Lung (tissue), 16 donors: ENCODE data around the gene PDZK1. TPM values are rescaled to one million over a fixed set of nuclear protein-coding genes. Genes with fewer than 3 reads are reported as not detected.

ENCODE experiments used
- ATAC-seq: fragments of 200-7000 bp; cut with Tn5 transposase; one replicate; pipeline ENCODE4 v1.9.1; 2020; ENCODE audit warnings: moderate number of reproducible peaks; ENCODE audit not compliant: insufficient read depth, low FRiP score
- DNase-seq, 3 donors: peaks; one replicate each; pipeline ENCODE4 v3.0.0-alpha.2; 2013 to 2017
- H3K27ac ChIP-seq, 2 donors: one replicate each; pipeline ENCODE4 v1.5.1; 2013; ENCODE audit warnings: mild to moderate bottlenecking in 2 of 2, moderate library complexity in 2 of 2, control low read depth in 1 of 2, inconsistent platforms in 1 of 2, low read depth in 1 of 2, low read length in 1 of 2
- H3K27me3 ChIP-seq, 3 donors: one replicate each; pipeline ENCODE4 v1.5.1; 2013; ENCODE audit warnings: low read length in 2 of 3; ENCODE audit not compliant: control insufficient read depth in 3 of 3, insufficient read depth in 3 of 3
- H3K36me3 ChIP-seq, 4 donors: one replicate each; pipeline ENCODE4 v1.5.1; 2013; ENCODE audit warnings: low read length in 4 of 4, mild to moderate bottlenecking in 1 of 4, moderate library complexity in 1 of 4; ENCODE audit not compliant: control insufficient read depth in 4 of 4, insufficient read depth in 4 of 4
- H3K4me1 ChIP-seq, 5 donors: one replicate each; pipeline ENCODE4 v1.5.1; 2013; ENCODE audit warnings: low read length in 5 of 5, mild to moderate bottlenecking in 2 of 5, moderate library complexity in 1 of 5; ENCODE audit not compliant: control insufficient read depth in 5 of 5, insufficient read depth in 5 of 5
- H3K4me3 ChIP-seq: one replicate; pipeline ENCODE4 v1.5.1; 2013; ENCODE audit warnings: mild to moderate bottlenecking, control low read depth, moderate library complexity
- H3K9ac ChIP-seq, 2 donors: one replicate each; pipeline ENCODE4 v1.5.1; 2013; ENCODE audit warnings: low read length in 2 of 2, control low read depth in 1 of 2; ENCODE audit not compliant: insufficient read depth in 1 of 2
- H3K9me3 ChIP-seq, 4 donors: one replicate each; pipeline ENCODE4 v1.5.1; 2013; ENCODE audit warnings: low read length in 3 of 4, mild to moderate bottlenecking in 1 of 4, moderate library complexity in 1 of 4; ENCODE audit not compliant: control insufficient read depth in 4 of 4, insufficient read depth in 3 of 4
- WGBS, 2 donors: extraction: QIAGEN DNeasy Blood & Tissue Kit; methylation state at CpG; one replicate each; pipeline ENCODE4 v1.1.7; 2013; 5-methylcytosine and 5-hydroxymethylcytosine counted together
- long read RNA-seq, 5 donors: transcript quantifications; one replicate each; lab custom pipeline, GENCODE V29; 2026
- polyA plus RNA-seq, 2 donors: library from polyadenylated mRNA; stranded (reverse); fragments of 200-250 nt; gene quantifications; one replicate each; pipeline ENCODE4 v1.2.1, GENCODE V29; 2013
- total RNA-seq, 2 donors: library from RNA; depleted of rRNA in 1 of 2; stranded (reverse); fragments of >200 nt in 1 of 2; gene quantifications; one replicate each; pipeline ENCODE4 v1.2.1, GENCODE V29; 2014 to 2021
- TF ChIP-seq, protein P1 (sequence below): IDR thresholded peaks from 2 replicates; pipeline ENCODE4 v1.5.1; 2012; ENCODE audit warnings: mild to moderate bottlenecking; ENCODE audit errors: control extremely low read depth, extremely low read depth
- donor health status: control.
- donor health status: control.
- donor health status: Bipolar disorder and iron deficiency.
- donor health status: healthy.
- donor health status: DM: yes; HTN: yes; CAD: no.

PDZK1 gene
- under 1 TPM; 0.25 to 0.57 TPM for total RNA-seq
- polyA plus RNA-seq = under 1 TPM; 0.14 to 0.28 TPM
- long read RNA-seq, donor 1 = 0 reads
- long read RNA-seq, donor 2 = 0 reads
- long read RNA-seq, donor 3 = 0 reads
- long read RNA-seq, donor 4 = 0 reads
- long read RNA-seq, donor 5 = 0 reads

DNA sequence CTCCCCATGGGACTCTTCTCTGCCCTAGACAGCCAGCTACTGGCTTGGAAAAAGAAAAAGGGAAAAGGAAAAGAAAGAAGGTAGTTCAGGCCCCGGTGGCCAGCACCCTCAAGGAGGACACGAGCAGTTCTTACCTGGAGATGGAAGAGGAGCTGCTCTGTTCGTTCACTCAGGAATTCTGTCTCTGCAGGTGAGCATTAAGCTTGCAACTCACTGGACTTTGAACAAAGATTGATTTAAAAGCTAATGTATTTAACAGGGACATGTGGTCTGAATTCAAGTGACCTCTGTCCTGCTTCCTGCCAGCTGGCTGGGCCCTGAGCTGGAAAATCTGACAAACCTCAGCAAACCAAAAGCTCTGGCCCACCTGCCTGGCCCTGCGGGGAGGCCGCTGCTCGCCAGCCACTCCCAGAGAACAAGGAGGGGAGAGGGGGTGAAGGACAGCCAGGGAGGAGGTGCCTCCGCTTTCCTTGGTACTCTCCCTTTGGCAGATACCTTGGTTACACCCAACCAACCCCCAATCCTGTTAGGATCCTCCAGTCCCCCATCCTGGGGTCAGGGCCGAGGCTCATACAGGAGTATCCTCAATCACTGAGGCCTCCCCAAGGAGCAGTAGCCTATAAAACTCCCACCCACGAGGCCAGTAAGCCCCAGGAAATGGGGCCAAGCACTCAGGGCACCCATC lies at the start of gene PDZK1:
TSS of gene PDZK1 (minus strand) at position 186 of the 685 bp plus-strand sequence. CDS start 19,347 bp downstream, outside the sequence.
- peaks cover 0 to 2% (median 0%) of the 10 kb centered on the region in 4 donors for H3K9me3 ChIP-seq
- TF ChIP-seq, protein P1, sequence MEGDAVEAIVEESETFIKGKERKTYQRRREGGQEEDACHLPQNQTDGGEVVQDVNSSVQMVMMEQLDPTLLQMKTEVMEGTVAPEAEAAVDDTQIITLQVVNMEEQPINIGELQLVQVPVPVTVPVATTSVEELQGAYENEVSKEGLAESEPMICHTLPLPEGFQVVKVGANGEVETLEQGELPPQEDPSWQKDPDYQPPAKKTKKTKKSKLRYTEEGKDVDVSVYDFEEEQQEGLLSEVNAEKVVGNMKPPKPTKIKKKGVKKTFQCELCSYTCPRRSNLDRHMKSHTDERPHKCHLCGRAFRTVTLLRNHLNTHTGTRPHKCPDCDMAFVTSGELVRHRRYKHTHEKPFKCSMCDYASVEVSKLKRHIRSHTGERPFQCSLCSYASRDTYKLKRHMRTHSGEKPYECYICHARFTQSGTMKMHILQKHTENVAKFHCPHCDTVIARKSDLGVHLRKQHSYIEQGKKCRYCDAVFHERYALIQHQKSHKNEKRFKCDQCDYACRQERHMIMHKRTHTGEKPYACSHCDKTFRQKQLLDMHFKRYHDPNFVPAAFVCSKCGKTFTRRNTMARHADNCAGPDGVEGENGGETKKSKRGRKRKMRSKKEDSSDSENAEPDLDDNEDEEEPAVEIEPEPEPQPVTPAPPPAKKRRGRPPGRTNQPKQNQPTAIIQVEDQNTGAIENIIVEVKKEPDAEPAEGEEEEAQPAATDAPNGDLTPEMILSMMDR = no peak
- no peaks in the 10 kb centered on the region for H3K4me1 ChIP-seq
- H3K4me3 ChIP-seq = no peak within 1 kb of the TSS
- no peaks in the 10 kb centered on the region for H3K36me3 ChIP-seq
- no peak within 1 kb of the TSS for H3K27ac ChIP-seq
- no peak within 1 kb of the TSS for H3K9ac ChIP-seq
- 86 to 92% methylated on average over 7 to 9 of the region's 9 CpGs for WGBS, 2 donors
- peaks cover 0 to 6% (median 0%) of the 10 kb centered on the region in 3 donors for H3K27me3 ChIP-seq
- DNase-seq = no peak
- no peak for ATAC-seq

DNA sequence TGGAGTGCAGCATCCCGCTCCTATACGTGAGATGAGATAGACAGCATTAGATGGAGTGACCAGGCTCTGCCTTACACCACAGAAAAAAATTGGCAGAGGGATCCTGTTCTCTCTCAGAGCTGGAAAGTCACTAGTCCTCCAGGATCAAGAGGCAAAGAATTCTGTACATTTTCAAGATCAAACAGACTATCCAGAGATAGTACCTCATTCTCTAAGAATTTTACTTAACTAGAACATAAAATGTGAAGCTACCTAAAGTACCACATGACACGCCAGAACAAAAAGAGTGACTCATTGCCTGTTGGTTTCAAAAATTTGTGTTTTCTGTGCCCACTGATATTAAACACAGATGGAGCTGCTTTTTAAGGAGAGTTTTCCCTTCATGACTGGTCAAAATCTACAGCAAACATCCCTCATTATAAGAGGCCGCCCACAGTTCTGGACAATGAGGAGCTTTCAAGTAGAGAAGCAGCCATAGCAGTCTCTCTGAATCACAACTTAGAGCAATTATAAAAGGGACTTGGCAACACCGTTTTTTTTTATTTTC lies 44.4 kb upstream of the PDZK1 start:
- DNase-seq = no peak
- TF ChIP-seq, protein P1 = no peak
- WGBS, 2 donors = 82 to 88% methylated on average over 5 of the region's 5 CpGs
- Histone ChIP-seq H3K4me1 (peaks cover 0 to 2% (median 0%) of the 10 kb centered on the region in 5 donors), H3K36me3 (peaks cover 11 to 51% (median 27%) of the 10 kb centered on the region in 4 donors), H3K9me3 (no peaks in the 10 kb centered on the region), H3K27me3 (no peaks in the 10 kb centered on the region), H3K9ac (no peak overlapping the region), H3K4me3 (no peak overlapping the region), H3K27ac (no peak overlapping the region)
- no peak for ATAC-seq

DNA sequence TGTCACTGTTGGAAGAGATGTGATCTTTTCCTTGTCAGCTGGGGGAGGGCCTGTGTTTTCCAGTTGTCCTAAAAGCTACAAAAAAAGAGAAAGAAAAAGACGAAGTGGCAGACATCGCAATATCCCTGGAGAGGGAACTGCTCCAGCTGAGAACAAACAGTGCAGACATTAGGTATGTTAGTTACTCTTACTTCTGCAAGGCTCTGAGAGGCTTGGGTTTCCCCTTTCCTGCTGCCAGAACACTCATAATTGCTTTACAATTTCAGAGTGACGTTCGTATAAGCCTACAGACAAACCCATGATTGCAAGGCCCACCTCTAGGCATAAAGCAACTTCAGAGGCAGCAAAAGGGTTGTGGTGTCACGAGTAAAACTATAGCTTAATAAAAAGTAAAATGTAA lies 43.3 kb upstream of the PDZK1 start:
- H3K4me1 ChIP-seq = peaks cover 0 to 2% (median 0%) of the 10 kb centered on the region in 5 donors
- TF ChIP-seq, protein P1 = no peak
- ATAC-seq = no peak
- H3K27ac ChIP-seq = no peak overlapping the region
- no peak for DNase-seq
- H3K9me3 ChIP-seq = no peaks in the 10 kb centered on the region
- H3K4me3 ChIP-seq = no peak overlapping the region
- WGBS, 2 donors = 50 to 76% methylated on average over 5 of the region's 5 CpGs
- no peak overlapping the region for H3K9ac ChIP-seq
- H3K27me3 ChIP-seq = no peaks in the 10 kb centered on the region
- peaks cover 13 to 58% (median 27%) of the 10 kb centered on the region in 4 donors for H3K36me3 ChIP-seq
